ENCODE data around the gene HEBP1.

The HEBP1 gene

GRCh38 chr12:12985817-12986408, 14.2 kb downstream of the HEBP1 start:
- peaks cover 58% of the 10 kb centered on the region for H3K36me3 ChIP-seq (ENCODE audit: insufficient read depth, low read depth, low read length)
- H3K4me1 ChIP-seq (ENCODE audit: insufficient read depth, low read length) = peaks cover 6% of the 10 kb centered on the region; the same call in 1 of the 2 replicates
- H3K27me3 ChIP-seq (ENCODE audit: insufficient read depth, low read length) = no peaks in the 10 kb centered on the region
- H3K27ac ChIP-seq (ENCODE audit: low read length) = no peak overlapping the region
- no peak overlapping the region for H3K4me3 ChIP-seq (ENCODE audit: low read length)
- no peaks in the 10 kb centered on the region for H3K9me3 ChIP-seq (ENCODE audit: insufficient read depth, low read depth, low read length)
- no peak overlapping the region for H3K9ac ChIP-seq (ENCODE audit: low read depth, low read length)

GRCh38 chr12:12984149-12984548, 15.9 kb downstream of the HEBP1 start:
- no peaks in the 10 kb centered on the region for H3K27me3 ChIP-seq (ENCODE audit: insufficient read depth, low read length)
- peaks cover 74% of the 10 kb centered on the region for H3K36me3 ChIP-seq (ENCODE audit: insufficient read depth, low read depth, low read length)
- no peaks in the 10 kb centered on the region for H3K9me3 ChIP-seq (ENCODE audit: insufficient read depth, low read depth, low read length)
- no peak overlapping the region for H3K4me3 ChIP-seq (ENCODE audit: low read length)
- no peak overlapping the region for H3K9ac ChIP-seq (ENCODE audit: low read depth, low read length)
- no peak overlapping the region for H3K27ac ChIP-seq (ENCODE audit: low read length)
- H3K4me1 ChIP-seq (ENCODE audit: insufficient read depth, low read length) = no peaks in the 10 kb centered on the region; the same call in 1 of the 2 replicates

GRCh38 chr12:12983420-12984035, 16.5 kb downstream of the HEBP1 start:
- Histone ChIP-seq H3K27me3 (ENCODE audit: insufficient read depth, low read length) (no peaks in the 10 kb centered on the region), H3K9ac (ENCODE audit: low read depth, low read length) (no peak overlapping the region), H3K9me3 (ENCODE audit: insufficient read depth, low read depth, low read length) (no peaks in the 10 kb centered on the region), H3K4me3 (ENCODE audit: low read length) (no peak overlapping the region), H3K36me3 (ENCODE audit: insufficient read depth, low read depth, low read length) (peaks cover 74% of the 10 kb centered on the region), H3K4me1 (ENCODE audit: insufficient read depth, low read length) (no peaks in the 10 kb centered on the region; the same call in 1 of the 2 replicates), H3K27ac (ENCODE audit: low read length) (no peak overlapping the region)

- no peaks in the 10 kb centered on the region; the same call in 1 of the 2 replicates for H3K4me1 ChIP-seq (ENCODE audit: insufficient read depth, low read length)
- no peaks in the 10 kb centered on the region for H3K27me3 ChIP-seq (ENCODE audit: insufficient read depth, low read length)
- H3K9ac ChIP-seq (ENCODE audit: low read depth, low read length) = no peak overlapping the region
- H3K36me3 ChIP-seq (ENCODE audit: insufficient read depth, low read depth, low read length) = peaks cover 68% of the 10 kb centered on the region
- no peaks in the 10 kb centered on the region for H3K9me3 ChIP-seq (ENCODE audit: insufficient read depth, low read depth, low read length)
- H3K27ac ChIP-seq (ENCODE audit: low read length) = no peak overlapping the region
- H3K4me3 ChIP-seq (ENCODE audit: low read length) = no peak overlapping the region
These were observed 17.7 kb downstream of the HEBP1 start for GRCh38 chr12:12982331-12982730.

GRCh38 chr12:12979731-12980259, 20.3 kb downstream of the HEBP1 start:
- peaks cover 60% of the 10 kb centered on the region for H3K36me3 ChIP-seq (ENCODE audit: insufficient read depth, low read depth, low read length)
- no peak overlapping the region for H3K9ac ChIP-seq (ENCODE audit: low read depth, low read length)
- H3K9me3 ChIP-seq (ENCODE audit: insufficient read depth, low read depth, low read length) = no peaks in the 10 kb centered on the region
- no peak overlapping the region for H3K27ac ChIP-seq (ENCODE audit: low read length)
- no peak overlapping the region for H3K4me3 ChIP-seq (ENCODE audit: low read length)
- no peaks in the 10 kb centered on the region for H3K27me3 ChIP-seq (ENCODE audit: insufficient read depth, low read length)
- H3K4me1 ChIP-seq (ENCODE audit: insufficient read depth, low read length) = no peaks in the 10 kb centered on the region

GRCh38 chr12:12979126-12979525, 20.9 kb downstream of the HEBP1 start:
- no peaks in the 10 kb centered on the region for H3K9me3 ChIP-seq (ENCODE audit: insufficient read depth, low read depth, low read length)
- no peak overlapping the region for H3K27ac ChIP-seq (ENCODE audit: low read length)
- no peaks in the 10 kb centered on the region for H3K27me3 ChIP-seq (ENCODE audit: insufficient read depth, low read length)
- no peaks in the 10 kb centered on the region for H3K4me1 ChIP-seq (ENCODE audit: insufficient read depth, low read length)
- H3K36me3 ChIP-seq (ENCODE audit: insufficient read depth, low read depth, low read length) = peaks cover 67% of the 10 kb centered on the region
- no peak overlapping the region for H3K9ac ChIP-seq (ENCODE audit: low read depth, low read length)
- no peak overlapping the region for H3K4me3 ChIP-seq (ENCODE audit: low read length)

- Histone ChIP-seq H3K9ac (ENCODE audit: low read depth, low read length) (no peak overlapping the region), H3K36me3 (ENCODE audit: insufficient read depth, low read depth, low read length) (peaks cover 77% of the 10 kb centered on the region), H3K4me1 (ENCODE audit: insufficient read depth, low read length) (no peaks in the 10 kb centered on the region), H3K9me3 (ENCODE audit: insufficient read depth, low read depth, low read length) (peaks cover 9% of the 10 kb centered on the region), H3K27me3 (ENCODE audit: insufficient read depth, low read length) (no peaks in the 10 kb centered on the region), H3K4me3 (ENCODE audit: low read length) (no peak overlapping the region), H3K27ac (ENCODE audit: low read length) (no peak overlapping the region)
These were observed 22.8 kb downstream of the HEBP1 start for GRCh38 chr12:12977231-12977630.

- Histone ChIP-seq H3K36me3 (ENCODE audit: insufficient read depth, low read depth, low read length) (peaks cover 77% of the 10 kb centered on the region), H3K4me1 (ENCODE audit: insufficient read depth, low read length) (no peaks in the 10 kb centered on the region), H3K27ac (ENCODE audit: low read length) (no peak overlapping the region), H3K27me3 (ENCODE audit: insufficient read depth, low read length) (no peaks in the 10 kb centered on the region), H3K4me3 (ENCODE audit: low read length) (no peak overlapping the region), H3K9ac (ENCODE audit: low read depth, low read length) (no peak overlapping the region), H3K9me3 (ENCODE audit: insufficient read depth, low read depth, low read length) (peaks cover 9% of the 10 kb centered on the region)
These were observed 23.7 kb downstream of the HEBP1 start for GRCh38 chr12:12976366-12976765.

GRCh38 chr12:12975322-12976077, 24.6 kb downstream of the HEBP1 start:
- H3K36me3 ChIP-seq (ENCODE audit: insufficient read depth, low read depth, low read length) = peaks cover 69% of the 10 kb centered on the region
- H3K27ac ChIP-seq (ENCODE audit: low read length) = no peak overlapping the region
- no peak overlapping the region for H3K4me3 ChIP-seq (ENCODE audit: low read length)
- peaks cover 9% of the 10 kb centered on the region for H3K9me3 ChIP-seq (ENCODE audit: insufficient read depth, low read depth, low read length)
- H3K4me1 ChIP-seq (ENCODE audit: insufficient read depth, low read length) = no peaks in the 10 kb centered on the region
- no peaks in the 10 kb centered on the region for H3K27me3 ChIP-seq (ENCODE audit: insufficient read depth, low read length)
- no peak overlapping the region for H3K9ac ChIP-seq (ENCODE audit: low read depth, low read length)

GRCh38 chr12:12974211-12974610, 25.9 kb downstream of the HEBP1 start:
- Histone ChIP-seq H3K4me1 (ENCODE audit: insufficient read depth, low read length) (no peaks in the 10 kb centered on the region), H3K9me3 (ENCODE audit: insufficient read depth, low read depth, low read length) (peaks cover 9% of the 10 kb centered on the region), H3K9ac (ENCODE audit: low read depth, low read length) (no peak overlapping the region), H3K36me3 (ENCODE audit: insufficient read depth, low read depth, low read length) (peaks cover 57% of the 10 kb centered on the region), H3K27ac (ENCODE audit: low read length) (no peak overlapping the region), H3K4me3 (ENCODE audit: low read length) (no peak overlapping the region), H3K27me3 (ENCODE audit: insufficient read depth, low read length) (no peaks in the 10 kb centered on the region)

GRCh38 chr12:12973019-12973418, 27.0 kb downstream of the HEBP1 start:
- Histone ChIP-seq H3K36me3 (ENCODE audit: insufficient read depth, low read depth, low read length) (peaks cover 49% of the 10 kb centered on the region), H3K9ac (ENCODE audit: low read depth, low read length) (no peak overlapping the region), H3K27me3 (ENCODE audit: insufficient read depth, low read length) (no peaks in the 10 kb centered on the region), H3K9me3 (ENCODE audit: insufficient read depth, low read depth, low read length) (peaks cover 9% of the 10 kb centered on the region), H3K4me1 (ENCODE audit: insufficient read depth, low read length) (no peaks in the 10 kb centered on the region), H3K4me3 (ENCODE audit: low read length) (no peak overlapping the region), H3K27ac (ENCODE audit: low read length) (no peak overlapping the region)
